CD4-positive, alpha-beta T cell (primary cell): ENCODE data around the gene MYOM3. TPM values are rescaled to one million over a fixed set of nuclear protein-coding genes. Genes with fewer than 3 reads are reported as not detected.

Experiments used
- ATAC-seq: fragments of 200-7000 bp; cut with Tn5 transposase; one replicate; pipeline ENCODE4 v1.10.0; 2022; ENCODE audit warnings: mild to moderate bottlenecking; ENCODE audit not compliant: poor library complexity
- CTCF ChIA-PET: fragments of 350-600 bp; sonication (Branson Sonifier 250); formaldehyde crosslinking; loops from one replicate; lab custom pipeline; 2021; ENCODE audit warnings: antibody characterized with exemption, inconsistent platforms; lab: Charles Lee
- POLR2A ChIA-PET: fragments of 350-600 bp; sonication (Branson Sonifier 250); formaldehyde crosslinking; loops from one replicate; lab custom pipeline; 2021; ENCODE audit warnings: antibody characterized with exemption, inconsistent platforms; lab: Charles Lee
- DNase-seq, 14 experiments: peaks; one replicate each; pipeline ENCODE4 v3.0.0-alpha.2; 2013 to 2020; ENCODE audit warnings: mixed read lengths in 2 of 14
- H3K27ac ChIP-seq, 2 donors: one replicate each; pipeline versions ENCODE4 v1.5.1 to v1.7.0; 2013; ENCODE audit warnings: low read length in 2 of 2, low read depth in 1 of 2, mild to moderate bottlenecking in 1 of 2
- H3K27me3 ChIP-seq, 2 experiments: 1 replicate in 1 of 2; 2 replicates in 1 of 2; pipeline versions ENCODE4 v1.6.1 to v1.7.0; 2013; ENCODE audit warnings: low read length in 2 of 2, control low read depth in 1 of 2, mild to moderate bottlenecking in 1 of 2, moderate library complexity in 1 of 2; ENCODE audit not compliant: insufficient read depth in 2 of 2, control insufficient read depth in 1 of 2
- H3K36me3 ChIP-seq: one replicate; pipeline ENCODE4 v1.6.1; 2013; ENCODE audit warnings: low read length, control low read depth; ENCODE audit not compliant: insufficient read depth
- H3K4me1 ChIP-seq: one replicate; pipeline ENCODE4 v1.6.1; 2013; ENCODE audit warnings: low read length, control low read depth; ENCODE audit not compliant: insufficient read depth
- H3K4me3 ChIP-seq: one replicate; pipeline ENCODE4 v1.5.1; 2013; ENCODE audit warnings: mild to moderate bottlenecking, low read length, moderate library complexity
- H3K9me3 ChIP-seq, 2 experiments: 1 replicate in 1 of 2; 2 replicates in 1 of 2; pipeline versions ENCODE4 v1.6.1 to v1.7.0; 2013; ENCODE audit warnings: low read length in 2 of 2, mild to moderate bottlenecking in 2 of 2, control low read depth in 1 of 2, moderate library complexity in 1 of 2; ENCODE audit not compliant: control insufficient read depth in 1 of 2, insufficient read depth in 1 of 2
- H3K27ac Mint-ChIP-seq: one replicate; pipeline ENCODE4 v1.8.0; 2020; ENCODE audit warnings: mixed read lengths
- H3K27me3 Mint-ChIP-seq: one replicate; pipeline ENCODE4 v1.8.0; 2021; ENCODE audit warnings: mixed read lengths
- H3K36me3 Mint-ChIP-seq: one replicate; pipeline ENCODE4 v1.8.0; 2021; ENCODE audit warnings: low read depth, mixed read lengths
- H3K4me1 Mint-ChIP-seq: one replicate; pipeline ENCODE4 v1.8.0; 2021; ENCODE audit warnings: low read depth, mixed read lengths
- H3K4me3 Mint-ChIP-seq: one replicate; pipeline ENCODE4 v1.8.0; 2020; ENCODE audit warnings: mild to moderate bottlenecking, mixed read lengths
- H3K9me3 Mint-ChIP-seq: one replicate; pipeline ENCODE4 v1.8.0; 2020; ENCODE audit warnings: mixed read lengths
- intact Hi-C, 2 experiments: fragments of 100-400 bp; cut with DNase I in 1 of 2; cut with micrococcal nuclease in 1 of 2; formaldehyde crosslinking; loops; one replicate each; pipeline versions ENCODE4 v1.15.1 to v1.9.0; 2023 to 2025; cut with DNase I, micrococcal nuclease
- total RNA-seq, 174 experiments: library from RNA in 2 of 174; stranded (reverse) in 2 of 174; gene quantifications; one replicate each; pipeline ENCODE4 v1.2.3 and lab custom pipeline; 2021 to 2026
- TF ChIP-seq, protein P1 (sequence below): fragments of 200-600 bp; IDR thresholded peaks from one replicate; pipeline ENCODE4 v1.8.0; 2022; ENCODE audit warnings: antibody characterized with exemption, mild to moderate bottlenecking

Gene MYOM3
- total RNA-seq, 2 experiments from 2014 or later, result not detected

DNA sequence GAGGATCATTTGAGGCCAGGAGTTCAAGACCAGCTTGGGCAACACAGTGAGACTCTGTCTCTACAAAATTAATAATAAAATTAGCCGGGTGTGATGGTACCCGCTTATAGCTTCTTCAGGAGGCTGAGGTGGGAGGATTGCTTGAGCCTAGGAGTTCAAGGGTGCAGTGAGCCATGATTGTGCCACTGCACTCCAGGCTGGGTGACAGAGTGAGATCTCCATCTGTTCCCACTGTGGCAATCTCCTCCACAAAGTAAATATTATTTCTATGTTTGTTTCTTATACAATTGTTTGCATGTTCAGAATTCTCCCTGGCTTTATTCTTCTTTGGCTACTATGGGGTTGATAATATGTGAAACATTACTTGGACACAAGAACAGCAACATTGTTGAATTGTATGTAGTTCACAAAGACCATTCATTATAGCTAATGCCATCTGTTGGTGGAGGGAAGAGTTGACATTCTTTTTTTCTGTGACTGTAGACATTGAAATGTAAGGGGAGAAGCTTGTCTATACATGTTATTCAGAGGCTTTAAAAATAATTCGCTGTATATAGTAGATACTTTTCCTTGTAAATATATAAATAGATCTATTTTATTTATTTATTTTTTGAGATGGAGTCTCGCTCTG lies 84.0 kb downstream of the MYOM3 start:
- Histone ChIP-seq H3K4me3 (no peak overlapping the region), H3K4me1 (no peaks in the 10 kb centered on the region), H3K27ac (no peak overlapping the region), H3K9me3 (no peaks in the 10 kb centered on the region), H3K36me3 (no peaks in the 10 kb centered on the region), H3K27me3 (no peaks in the 10 kb centered on the region)
- no peaks in the 10 kb centered on the region for H3K27me3 Mint-ChIP-seq
- DNase-seq, result peak in 3 of 14 experiments; percentile 35 to 47 (median 45)
- peak; percentile 32 for ATAC-seq
- ChIA-PET POLR2A (interaction anchor here (0.9 kb wide), 1 partner anchor 67 kb away, joined by 3 read pairs; no protein-coding TSS in a partner anchor), CTCF (interaction anchor here (0.7 to 1.6 kb wide), 6 partner anchors 18 to 217 kb away, joined by 3 to 7 read pairs (median 4); no protein-coding TSS in a partner anchor)
- H3K36me3 Mint-ChIP-seq, result no peaks in the 10 kb centered on the region
- H3K4me3 Mint-ChIP-seq, result no peak overlapping the region
- intact Hi-C loops, result loop anchor here (1.0 to 5.0 kb wide), 4 partner anchors 69 to 219 kb away; partner anchors contain the start of gene PNRC2 (in 2 of the 2)
- H3K4me1 Mint-ChIP-seq, result peaks cover 4% of the 10 kb centered on the region
- TF ChIP-seq, protein P1, sequence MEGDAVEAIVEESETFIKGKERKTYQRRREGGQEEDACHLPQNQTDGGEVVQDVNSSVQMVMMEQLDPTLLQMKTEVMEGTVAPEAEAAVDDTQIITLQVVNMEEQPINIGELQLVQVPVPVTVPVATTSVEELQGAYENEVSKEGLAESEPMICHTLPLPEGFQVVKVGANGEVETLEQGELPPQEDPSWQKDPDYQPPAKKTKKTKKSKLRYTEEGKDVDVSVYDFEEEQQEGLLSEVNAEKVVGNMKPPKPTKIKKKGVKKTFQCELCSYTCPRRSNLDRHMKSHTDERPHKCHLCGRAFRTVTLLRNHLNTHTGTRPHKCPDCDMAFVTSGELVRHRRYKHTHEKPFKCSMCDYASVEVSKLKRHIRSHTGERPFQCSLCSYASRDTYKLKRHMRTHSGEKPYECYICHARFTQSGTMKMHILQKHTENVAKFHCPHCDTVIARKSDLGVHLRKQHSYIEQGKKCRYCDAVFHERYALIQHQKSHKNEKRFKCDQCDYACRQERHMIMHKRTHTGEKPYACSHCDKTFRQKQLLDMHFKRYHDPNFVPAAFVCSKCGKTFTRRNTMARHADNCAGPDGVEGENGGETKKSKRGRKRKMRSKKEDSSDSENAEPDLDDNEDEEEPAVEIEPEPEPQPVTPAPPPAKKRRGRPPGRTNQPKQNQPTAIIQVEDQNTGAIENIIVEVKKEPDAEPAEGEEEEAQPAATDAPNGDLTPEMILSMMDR, result peak; percentile 21
- H3K27ac Mint-ChIP-seq, result no peak overlapping the region
- H3K9me3 Mint-ChIP-seq, result no peaks in the 10 kb centered on the region

DNA sequence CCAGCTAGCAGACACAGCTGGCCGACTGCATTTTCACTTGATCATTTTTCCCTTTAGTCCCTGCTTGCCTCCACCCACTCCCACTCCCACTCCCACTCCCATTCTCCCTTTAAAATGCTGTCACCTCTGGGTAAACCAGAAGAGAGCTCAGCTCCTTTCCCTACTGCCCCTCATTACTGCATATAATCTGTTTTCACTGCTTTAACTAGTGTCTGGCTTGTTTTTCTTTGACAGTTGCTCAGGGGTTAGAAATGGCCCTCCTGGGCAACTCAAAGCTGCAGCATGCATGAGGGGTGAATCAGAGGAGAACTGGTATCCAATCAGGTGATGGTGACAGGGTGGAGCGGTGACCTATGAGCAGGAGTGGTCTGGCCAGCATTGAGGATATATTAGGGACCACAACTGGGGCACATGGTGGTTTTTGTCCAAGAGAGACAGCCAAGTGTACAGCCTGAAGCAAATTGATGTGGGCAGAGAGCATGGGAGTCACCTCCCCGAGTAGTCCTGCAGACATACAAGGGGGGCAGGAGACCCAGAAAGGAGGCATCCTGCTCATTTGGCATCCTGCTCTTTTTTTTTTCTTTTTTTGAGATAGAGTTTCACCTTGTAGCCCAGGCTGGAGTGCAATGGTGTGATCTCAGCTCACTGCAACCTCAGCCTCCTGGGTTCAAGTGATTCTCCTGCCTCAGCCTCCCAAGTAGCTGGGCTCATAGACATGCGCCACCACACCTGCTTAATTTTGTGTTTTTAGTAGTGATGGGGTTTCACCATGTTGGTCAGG lies 89.2 kb downstream of the MYOM3 start:
- Histone ChIP-seq H3K36me3 (no peaks in the 10 kb centered on the region), H3K4me1 (no peaks in the 10 kb centered on the region), H3K4me3 (no peak overlapping the region), H3K9me3 (no peaks in the 10 kb centered on the region), H3K27ac (no peak overlapping the region), H3K27me3 (no peaks in the 10 kb centered on the region)
- Mint-ChIP-seq H3K27ac (no peak overlapping the region), H3K9me3 (no peaks in the 10 kb centered on the region), H3K27me3 (no peaks in the 10 kb centered on the region), H3K4me3 (no peak overlapping the region), H3K4me1 (peaks cover 4% of the 10 kb centered on the region), H3K36me3 (no peaks in the 10 kb centered on the region)
- TF ChIP-seq, protein P1, result no peak
- ATAC-seq (no peak), DNase-seq (no peak)
- POLR2A ChIA-PET, result no interaction called here
- intact Hi-C loops, result no loop called here
- CTCF ChIA-PET, result no interaction called here

DNA sequence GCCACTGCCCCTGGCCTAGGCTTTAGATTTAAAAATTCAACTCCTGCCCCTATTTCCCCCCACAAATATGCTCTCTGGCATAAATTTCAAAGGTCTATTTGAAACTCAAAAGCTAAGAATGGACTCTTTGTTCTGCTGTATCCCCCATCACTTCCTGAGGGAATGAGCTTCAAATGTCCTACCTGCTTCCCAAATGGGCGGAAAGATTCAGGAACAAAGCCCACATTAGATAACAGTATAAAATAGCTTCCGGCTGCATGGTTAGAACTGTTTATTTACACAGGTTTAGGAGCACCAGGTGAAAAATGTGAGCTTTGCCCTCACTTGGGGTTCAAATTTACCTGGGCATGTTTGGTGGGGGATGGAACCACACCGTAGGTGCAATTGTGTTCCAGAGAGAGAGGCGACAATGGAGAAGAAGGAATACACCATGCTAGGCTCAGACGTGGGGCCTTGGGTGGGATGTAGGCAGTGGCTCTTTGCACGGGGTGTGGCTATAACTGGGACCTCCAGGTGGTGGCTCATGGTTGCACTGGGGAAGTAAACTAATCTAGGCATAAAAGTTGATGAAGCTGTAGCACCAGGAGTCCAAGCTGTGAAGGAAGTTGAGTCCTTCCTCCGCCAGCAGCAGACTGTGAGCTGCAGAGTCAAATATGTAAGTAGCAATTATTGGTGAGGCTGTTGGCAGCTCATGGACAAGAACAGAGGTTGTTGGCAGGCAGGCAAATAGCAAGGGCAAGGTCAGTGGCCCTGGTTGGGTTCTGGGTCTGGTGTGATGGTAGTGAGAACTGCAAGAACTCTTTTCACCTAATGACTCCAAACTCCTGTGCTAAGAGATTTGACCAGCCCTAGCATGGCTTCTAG lies 90.3 kb downstream of the MYOM3 start:
- Mint-ChIP-seq H3K27me3 (no peaks in the 10 kb centered on the region), H3K4me3 (no peak overlapping the region), H3K27ac (no peak overlapping the region), H3K4me1 (peaks cover 4% of the 10 kb centered on the region), H3K36me3 (no peaks in the 10 kb centered on the region), H3K9me3 (no peaks in the 10 kb centered on the region)
- ATAC-seq (no peak), DNase-seq (no peak)
- Histone ChIP-seq H3K4me3 (no peak overlapping the region), H3K36me3 (no peaks in the 10 kb centered on the region), H3K27ac (no peak overlapping the region), H3K27me3 (no peaks in the 10 kb centered on the region), H3K4me1 (no peaks in the 10 kb centered on the region), H3K9me3 (no peaks in the 10 kb centered on the region)
- ChIA-PET POLR2A (no interaction called here), CTCF (no interaction called here)
- intact Hi-C loops, result no loop called here
- TF ChIP-seq, protein P1, result no peak
